Measurements from ENCODE around the gene FHIT.

DNA sequence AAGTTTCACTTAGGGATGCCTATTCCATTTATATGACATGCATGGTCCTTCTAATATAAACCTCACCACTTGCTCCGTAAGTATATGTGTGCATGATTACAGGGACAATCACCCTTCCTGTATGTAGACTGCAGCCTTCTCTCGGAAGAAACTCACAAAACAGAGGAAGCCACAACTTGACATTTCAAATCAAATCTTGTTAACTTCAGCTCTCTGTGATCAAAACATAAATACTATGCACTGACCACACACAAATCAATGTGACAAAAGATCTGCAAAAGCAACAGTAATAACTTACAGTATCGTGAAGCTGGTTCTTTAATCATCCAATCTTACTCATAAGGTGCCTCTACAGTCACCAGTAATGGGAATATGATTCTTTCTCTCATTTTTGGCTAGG is 50.2 kb downstream of the FHIT start:
- TF ChIP-seq, protein P1, sequence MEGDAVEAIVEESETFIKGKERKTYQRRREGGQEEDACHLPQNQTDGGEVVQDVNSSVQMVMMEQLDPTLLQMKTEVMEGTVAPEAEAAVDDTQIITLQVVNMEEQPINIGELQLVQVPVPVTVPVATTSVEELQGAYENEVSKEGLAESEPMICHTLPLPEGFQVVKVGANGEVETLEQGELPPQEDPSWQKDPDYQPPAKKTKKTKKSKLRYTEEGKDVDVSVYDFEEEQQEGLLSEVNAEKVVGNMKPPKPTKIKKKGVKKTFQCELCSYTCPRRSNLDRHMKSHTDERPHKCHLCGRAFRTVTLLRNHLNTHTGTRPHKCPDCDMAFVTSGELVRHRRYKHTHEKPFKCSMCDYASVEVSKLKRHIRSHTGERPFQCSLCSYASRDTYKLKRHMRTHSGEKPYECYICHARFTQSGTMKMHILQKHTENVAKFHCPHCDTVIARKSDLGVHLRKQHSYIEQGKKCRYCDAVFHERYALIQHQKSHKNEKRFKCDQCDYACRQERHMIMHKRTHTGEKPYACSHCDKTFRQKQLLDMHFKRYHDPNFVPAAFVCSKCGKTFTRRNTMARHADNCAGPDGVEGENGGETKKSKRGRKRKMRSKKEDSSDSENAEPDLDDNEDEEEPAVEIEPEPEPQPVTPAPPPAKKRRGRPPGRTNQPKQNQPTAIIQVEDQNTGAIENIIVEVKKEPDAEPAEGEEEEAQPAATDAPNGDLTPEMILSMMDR (IDR thresholded peaks at IDR 0.05), result no peak
- TF ChIP-seq POLR2AphosphoS5 (IDR thresholded peaks at IDR 0.05), result no peak
